NCI-H1048 (cell line): ENCODE data around the gene CDC14A.
"Not testable (repeated sequence)": the region's sequence is repeated elsewhere in the genome, so short reads cannot be mapped to it uniquely, and the experiment has no call there.

ENCODE experiments used
- DNase-seq: peaks from one replicate; lab custom pipeline; 2025; lab: John Stamatoyannopoulos, UW

CDC14A gene

GRCh38 chr1:100362821-100363466 is 10.6 kb downstream of the CDC14A start:
- DNase-seq, result peak; percentile 76

GRCh38 chr1:100363831-100364230 is 11.5 kb downstream of the CDC14A start:
- no peak for DNase-seq

- DNase-seq, result no peak
Measured at GRCh38 chr1:100364697-100365096, 12.4 kb downstream of the CDC14A start.

GRCh38 chr1:100366209-100366525 is 13.9 kb downstream of the CDC14A start:
- DNase-seq, result no peak

GRCh38 chr1:100369339-100369738 is 17.0 kb downstream of the CDC14A start:
- not testable (repeated sequence) for DNase-seq

- DNase-seq, result not testable (repeated sequence)
Measured at GRCh38 chr1:100373953-100374352, 21.6 kb downstream of the CDC14A start.

GRCh38 chr1:100376890-100377289 is 24.6 kb downstream of the CDC14A start:
- DNase-seq, result not testable (repeated sequence)

- DNase-seq, result no peak
Measured at GRCh38 chr1:100377590-100378361, 25.5 kb downstream of the CDC14A start.

- DNase-seq, result no peak
Measured at GRCh38 chr1:100378956-100379355, 26.6 kb downstream of the CDC14A start.

DNA sequence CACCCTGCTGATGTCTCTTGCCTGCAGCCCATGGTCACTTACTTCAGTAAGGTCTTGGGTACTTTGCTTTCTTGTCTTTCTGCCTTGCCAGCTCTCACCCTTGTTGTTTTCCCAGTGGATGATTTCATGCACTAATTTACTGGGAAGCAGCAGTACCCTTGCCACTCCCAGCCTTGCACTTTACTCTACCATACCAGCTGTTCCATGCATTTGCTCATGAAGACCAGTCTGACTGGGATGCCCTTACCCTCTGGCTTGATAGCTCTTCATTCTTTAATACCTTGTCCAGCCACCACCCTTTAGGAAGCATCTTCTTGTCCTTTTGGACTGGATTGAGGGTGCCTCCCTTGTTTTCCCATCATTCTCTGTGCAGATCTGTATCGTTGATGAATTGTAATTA is 28.3 kb downstream of the CDC14A start:
- DNase-seq, result no peak

- no peak for DNase-seq
Measured at GRCh38 chr1:100382657-100383056, 30.4 kb downstream of the CDC14A start.

DNA sequence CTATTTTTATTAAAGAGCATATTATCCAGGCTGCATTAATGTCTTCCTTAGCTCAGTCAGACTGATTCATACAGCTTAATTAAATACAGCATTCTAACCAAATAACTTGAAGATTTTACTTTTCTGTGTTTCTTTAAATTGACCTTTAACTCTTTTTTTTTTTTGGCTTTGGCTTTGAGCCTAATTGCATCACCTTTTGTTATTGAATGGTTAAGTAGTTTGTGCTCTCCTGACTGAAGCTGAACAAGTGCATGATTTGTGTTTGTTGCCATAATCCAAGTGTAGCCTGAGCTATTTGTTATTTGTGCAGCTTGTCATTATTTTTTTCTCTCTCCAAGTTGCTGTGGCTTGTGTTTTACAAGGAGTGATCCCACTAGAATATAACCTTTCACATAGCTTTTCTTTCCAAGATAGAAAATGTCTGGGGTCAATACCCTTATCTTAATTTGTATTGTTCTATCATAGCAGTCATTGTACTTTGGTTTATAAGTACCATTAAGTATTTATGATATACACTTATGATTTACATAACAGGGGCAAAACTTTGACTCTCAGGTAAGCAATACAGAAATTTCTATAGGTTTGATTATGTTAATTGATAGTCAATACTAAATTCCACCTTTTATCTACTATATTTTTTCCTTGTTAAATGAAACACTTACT is 31.6 kb downstream of the CDC14A start:
- DNase-seq, result no peak

- DNase-seq, result no peak
Measured at GRCh38 chr1:100387209-100387608, 34.9 kb downstream of the CDC14A start.

DNA sequence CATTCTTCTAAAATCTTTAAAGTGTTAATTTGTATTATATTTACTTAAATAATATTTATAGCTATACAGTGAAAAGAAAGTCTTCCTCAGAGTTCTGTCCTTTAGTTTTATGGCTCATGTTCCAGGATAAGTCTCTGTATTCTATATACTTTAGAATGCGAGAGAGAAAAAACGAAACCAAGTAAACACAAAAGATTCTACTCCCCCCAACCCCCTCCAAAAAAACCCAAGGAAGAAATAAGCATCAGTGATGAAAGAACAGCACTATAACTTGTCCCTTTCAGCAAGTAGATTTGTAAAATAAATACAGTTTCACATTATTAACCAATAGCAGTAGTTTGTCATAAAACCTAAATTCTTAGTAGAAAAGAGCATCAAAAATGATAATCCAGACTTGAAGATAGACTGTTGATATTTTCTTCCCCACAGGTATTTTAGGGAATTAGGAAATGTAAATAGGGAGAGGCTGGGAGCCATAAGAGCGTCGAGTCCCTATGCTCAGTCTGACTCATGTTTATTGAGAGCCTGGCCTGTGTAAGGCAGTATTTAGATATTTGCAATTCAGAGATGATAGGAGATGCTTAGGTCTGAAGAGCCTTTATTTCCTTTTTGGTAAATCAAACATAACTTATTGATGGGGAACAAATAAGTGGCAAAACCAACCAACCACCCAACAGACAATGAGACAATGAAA is 35.5 kb downstream of the CDC14A start:
- no peak for DNase-seq

GRCh38 chr1:100390531-100390930 is 38.2 kb downstream of the CDC14A start:
- no peak for DNase-seq

GRCh38 chr1:100391675-100392074 is 39.4 kb downstream of the CDC14A start:
- DNase-seq, result no peak

DNA sequence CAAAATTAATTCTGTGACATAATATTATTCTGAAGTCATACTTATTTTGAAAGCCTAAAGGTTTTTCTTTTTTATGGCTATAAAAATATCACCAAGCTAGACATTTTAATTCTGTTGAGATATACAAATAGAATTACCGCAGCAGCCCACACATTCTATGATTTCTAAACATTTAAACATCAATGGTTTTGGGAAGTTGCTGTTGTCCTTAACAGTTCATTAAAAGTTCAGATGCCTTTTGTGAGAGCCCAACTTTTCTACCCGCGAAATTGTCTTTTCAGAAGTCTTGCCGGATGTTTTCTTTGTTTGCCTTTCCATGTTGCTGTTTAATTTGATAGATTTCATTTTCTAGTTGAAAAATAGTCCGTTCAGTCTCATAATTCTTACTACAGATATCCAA is 40.5 kb downstream of the CDC14A start:
- DNase-seq, result no peak

DNA sequence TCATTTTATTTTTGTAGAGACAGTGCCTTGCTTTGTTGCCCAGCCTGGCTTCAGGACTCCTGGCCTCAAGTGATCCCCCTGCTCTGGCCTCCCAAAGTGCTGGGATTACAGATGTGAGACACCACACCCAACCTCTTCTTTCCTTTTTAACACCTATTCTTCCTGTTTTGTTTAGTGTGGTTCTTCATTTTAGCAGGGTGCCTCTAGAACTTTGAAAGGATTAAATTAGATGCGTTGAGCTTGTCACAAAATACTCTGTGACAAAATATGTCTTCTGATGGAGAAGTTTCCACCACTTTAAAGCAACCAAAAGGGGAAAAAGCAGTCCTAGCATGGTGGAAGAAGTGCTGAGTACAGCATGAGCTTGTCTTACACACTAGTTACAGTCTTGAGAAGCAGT is 42.0 kb downstream of the CDC14A start:
- no peak for DNase-seq

- DNase-seq, result no peak
Measured at GRCh38 chr1:100395913-100396312, 43.6 kb downstream of the CDC14A start.

DNA sequence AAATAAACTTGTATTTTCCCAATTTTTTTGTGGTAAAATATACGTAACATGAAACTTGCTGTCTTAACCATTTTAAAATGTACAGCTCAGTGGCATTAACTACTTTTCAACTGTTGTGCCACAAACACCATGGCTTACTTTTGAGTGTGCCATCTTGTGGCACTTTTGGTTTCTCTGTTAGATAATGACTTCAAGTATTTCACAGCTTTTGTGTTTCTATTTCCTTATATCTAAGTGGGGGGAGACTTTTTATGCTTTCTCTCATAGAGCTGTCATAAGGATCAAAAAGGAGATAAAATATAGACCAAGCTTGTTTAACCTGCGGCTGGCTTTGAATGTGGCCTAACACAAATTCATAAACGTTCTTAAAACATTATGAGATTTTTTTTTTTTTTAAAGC is 44.3 kb downstream of the CDC14A start:
- no peak for DNase-seq

- DNase-seq, result no peak
Measured at GRCh38 chr1:100397681-100398080, 45.4 kb downstream of the CDC14A start.

DNA sequence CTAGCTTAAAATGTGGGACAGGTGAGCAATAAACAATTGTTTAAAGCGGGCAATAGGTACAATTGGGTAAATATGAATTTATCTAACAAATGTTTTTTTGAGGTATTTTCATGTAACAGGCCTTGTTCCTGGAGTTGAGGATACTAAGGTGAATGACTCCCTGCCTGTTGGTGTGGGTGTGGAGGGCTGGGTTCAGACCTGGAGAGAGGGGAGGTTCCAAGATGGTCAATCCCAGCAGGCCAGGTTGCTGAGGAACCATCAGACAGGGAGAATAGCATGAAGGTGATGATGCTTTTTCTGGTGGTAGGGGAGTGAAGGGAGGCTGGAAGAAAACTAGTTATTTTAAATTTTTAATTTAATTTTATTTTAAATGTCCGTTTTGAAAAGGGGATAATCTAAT is 46.3 kb downstream of the CDC14A start:
- no peak for DNase-seq

DNA sequence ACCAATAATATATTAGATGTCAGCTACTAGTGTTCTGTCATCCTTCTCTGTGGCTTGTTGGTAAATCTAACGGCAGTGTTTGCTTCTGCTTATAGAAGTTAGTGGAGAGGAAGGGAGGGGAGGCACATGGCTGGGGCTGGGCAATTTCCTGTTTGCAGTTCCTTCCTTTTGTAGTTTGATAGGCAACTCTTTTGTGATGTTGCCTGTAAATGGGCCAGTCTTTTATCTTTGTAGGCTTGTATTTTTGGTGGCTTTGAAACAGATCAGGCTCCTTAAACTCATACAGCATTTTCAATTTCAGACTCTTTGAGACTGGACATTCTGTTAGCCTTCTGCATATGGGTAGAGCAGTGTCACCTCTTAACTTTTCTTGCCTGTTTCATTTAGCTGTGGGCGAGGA is 48.1 kb downstream of the CDC14A start:
- no peak for DNase-seq
